Right lobe of liver (tissue), 6 donors: ENCODE data around the gene PLCXD3. TPM values are rescaled to one million over a fixed set of nuclear protein-coding genes. Genes with fewer than 3 reads are reported as not detected.

Experiments
- ATAC-seq, 4 donors: fragments of 200-7000 bp; cut with Tn5 transposase; one replicate each; pipeline ENCODE4 v1.9.1; 2020; ENCODE audit warnings: mild to moderate bottlenecking in 4 of 4, moderate library complexity in 4 of 4
- DNase-seq, 3 donors: peaks; one replicate each; pipeline ENCODE4 v3.0.0-alpha.2; 2020
- H3K27ac ChIP-seq, 3 donors: fragments of 200-600 bp; one replicate each; pipeline ENCODE4 v1.8.0; 2022
- H3K27me3 ChIP-seq, 2 donors: fragments of 200-600 bp; one replicate each; pipeline ENCODE4 v1.8.0; 2022
- H3K36me3 ChIP-seq, 4 donors: fragments of 200-600 bp; sonication (generic) in 1 of 4; one replicate each; pipeline versions ENCODE4 v1.5.1 to v1.8.0; 2017 to 2022; ENCODE audit warnings: control low read depth in 1 of 4
- H3K4me1 ChIP-seq, 4 donors: fragments of 200-600 bp; sonication (generic) in 1 of 4; one replicate each; pipeline versions ENCODE4 v1.5.1 to v1.8.0; 2017 to 2022; ENCODE audit warnings: control low read depth in 1 of 4
- H3K4me3 ChIP-seq, 3 donors: fragments of 200-600 bp; one replicate each; pipeline ENCODE4 v1.8.0; 2022
- H3K9me3 ChIP-seq, 4 donors: fragments of 200-600 bp; sonication (generic) in 1 of 4; one replicate each; pipeline versions ENCODE4 v1.5.1 to v1.8.0; 2017 to 2022; ENCODE audit warnings: control low read depth in 1 of 4
- CTCF ChIP-seq, 4 donors: fragments of 200-600 bp in 3 of 4; fragments of 450-650 bp in 1 of 4; IDR thresholded peaks; one replicate each; pipeline versions ENCODE4 v1.5.1 to v1.8.0; 2016 to 2022; ENCODE audit warnings: antibody characterized with exemption in 4 of 4, mild to moderate bottlenecking in 2 of 4
- POLR2A ChIP-seq: fragments of 450-650 bp; IDR thresholded peaks from one replicate; pipeline ENCODE4 v1.6.1; 2017; ENCODE audit warnings: antibody characterized with exemption, mild to moderate bottlenecking
- WGBS: methylation state at CpG from one replicate; pipeline ENCODE4 v1.1.6; 2018; ENCODE audit warnings: low coverage, low lambda C conversion rate; ENCODE audit not compliant: insufficient coverage; ENCODE audit errors: missing lambda C conversion rate; 5-methylcytosine and 5-hydroxymethylcytosine counted together
- intact Hi-C, 2 donors: fragments of 100-400 bp; cut with DNase I; formaldehyde crosslinking; loops; one replicate each; pipeline versions ENCODE4 v1.11.2 to v1.14.1; 2022
- total RNA-seq, 6 experiments: library from RNA; depleted of rRNA in 2 of 6; stranded (reverse); fragments of >200 nt in 2 of 6; fragmentation: NEBNext Ultra II Directional in 3 of 6; extraction: Animal tissue kit (Norgen Biotek cat#: 25700) in 3 of 6; gene quantifications; one replicate each; pipeline versions ENCODE4 v1.1.0 to v1.2.4, GENCODE V29; 2016 to 2023
- donor health status: DM: no; HTN: yes; CAD: no.
- donor health status: DM: no; HTN: no; CAD: no.
- donor health status: DM: no; HTN: no; CAD: no.
- donor health status: DM: no; HTN: yes; CAD: no.
- donor health status: DM: no; HTN: yes; CAD: no.

The PLCXD3 gene
- total RNA-seq, 6 experiments from 2014 or later = 0.27 to 3.5 (median 1.1) TPM

GRCh38 chr5:41404757-41405156, 105.6 kb downstream of the PLCXD3 start:
- H3K36me3 ChIP-seq = no peaks in the 10 kb centered on the region
- TF ChIP-seq CTCF (IDR thresholded peaks at IDR 0.05) (no peak), POLR2A (no peak)
- H3K4me1 ChIP-seq = no peaks in the 10 kb centered on the region
- DNase-seq (no peak), ATAC-seq (peak in 1 of 4 donors; percentile 47)
- intact Hi-C loops = no loop called here
- H3K4me3 ChIP-seq = no peak overlapping the region
- no peaks in the 10 kb centered on the region for H3K27me3 ChIP-seq
- no peak overlapping the region for H3K27ac ChIP-seq
- H3K9me3 ChIP-seq = no peaks in the 10 kb centered on the region

GRCh38 chr5:41403846-41404245, 106.6 kb downstream of the PLCXD3 start:
- no peaks in the 10 kb centered on the region for H3K27me3 ChIP-seq
- WGBS = 92% methylated on average over 3 of the region's 3 CpGs

GRCh38 chr5:41402845-41403244, 107.6 kb downstream of the PLCXD3 start:
- DNase-seq (no peak), ATAC-seq (no peak)
- Histone ChIP-seq H3K4me3 (no peak overlapping the region), H3K4me1 (no peaks in the 10 kb centered on the region), H3K27me3 (no peaks in the 10 kb centered on the region), H3K9me3 (no peaks in the 10 kb centered on the region), H3K36me3 (no peaks in the 10 kb centered on the region), H3K27ac (no peak overlapping the region)
- TF ChIP-seq CTCF (IDR thresholded peaks at IDR 0.05) (no peak), POLR2A (no peak)
- WGBS = 65% methylated on average over 2 of the region's 2 CpGs
- intact Hi-C loops = no loop called here

More at GRCh38 chr5:41403846-41404245, 106.6 kb downstream of the PLCXD3 start:
- intact Hi-C loops = no loop called here
- H3K4me3 ChIP-seq = no peak overlapping the region
- no peaks in the 10 kb centered on the region for H3K9me3 ChIP-seq
- DNase-seq (no peak), ATAC-seq (no peak)
- H3K36me3 ChIP-seq = no peaks in the 10 kb centered on the region
- H3K4me1 ChIP-seq = no peaks in the 10 kb centered on the region
- no peak overlapping the region for H3K27ac ChIP-seq
- TF ChIP-seq POLR2A (no peak), CTCF (IDR thresholded peaks at IDR 0.05) (no peak)

GRCh38 chr5:41399839-41400238, 110.6 kb downstream of the PLCXD3 start:
- no peaks in the 10 kb centered on the region for H3K27me3 ChIP-seq
- TF ChIP-seq CTCF (IDR thresholded peaks at IDR 0.05) (no peak), POLR2A (no peak)
- intact Hi-C loops = no loop called here
- H3K36me3 ChIP-seq = no peaks in the 10 kb centered on the region
- 69% methylated on average over 2 of the region's 2 CpGs for WGBS
- H3K4me3 ChIP-seq = no peak overlapping the region
- no peaks in the 10 kb centered on the region for H3K9me3 ChIP-seq
- no peaks in the 10 kb centered on the region for H3K4me1 ChIP-seq
- DNase-seq (no peak), ATAC-seq (no peak)
- H3K27ac ChIP-seq = no peak overlapping the region

GRCh38 chr5:41392016-41392415, 118.4 kb downstream of the PLCXD3 start:
- TF ChIP-seq CTCF (IDR thresholded peaks at IDR 0.05) (no peak), POLR2A (no peak)

More at GRCh38 chr5:41392016-41392415, 118.4 kb downstream of the PLCXD3 start:
- H3K36me3 ChIP-seq = no peaks in the 10 kb centered on the region
- WGBS = 67% methylated on average over 1 of the region's 1 CpG
- no peaks in the 10 kb centered on the region for H3K4me1 ChIP-seq
- intact Hi-C loops = no loop called here
- no peaks in the 10 kb centered on the region for H3K9me3 ChIP-seq
- no peak for DNase-seq
- H3K27ac ChIP-seq = no peak overlapping the region
- ATAC-seq = no peak
- H3K27me3 ChIP-seq = no peaks in the 10 kb centered on the region
- H3K4me3 ChIP-seq = no peak overlapping the region
